ENCODE data around the gene HDAC5. TPM values are rescaled to one million over a fixed set of nuclear protein-coding genes. Genes with fewer than 3 reads are reported as not detected.

The HDAC5 gene
- 35.6 TPM for total RNA-seq
- polyA plus RNA-seq (ENCODE audit: insufficient read depth, low read depth, low replicate concordance) = 25.3 TPM
- long read RNA-seq, donor 1, full-length matches to known transcripts = 2 of 2 reads
- long read RNA-seq, donor 1, partial matches to known transcripts = 0 of 2 reads
- long read RNA-seq, donor 1, other reads (novel, unspliced or antisense) = 0 of 2 reads
- long read RNA-seq, donor 2, full-length matches to known transcripts = 1 of 6 reads
- long read RNA-seq, donor 2, partial matches to known transcripts = 5 of 6 reads
- long read RNA-seq, donor 2, other reads (novel, unspliced or antisense) = 0 of 6 reads
- long read RNA-seq, donor 3, partial matches to known transcripts = 0 of 1 reads
- long read RNA-seq, donor 3, other reads (novel, unspliced or antisense) = 0 of 1 reads
- long read RNA-seq, donor 4, full-length matches to known transcripts = 4 of 10 reads
- long read RNA-seq, donor 4, partial matches to known transcripts = 6 of 10 reads
- long read RNA-seq, donor 4, other reads (novel, unspliced or antisense) = 0 of 10 reads
- long read RNA-seq, donor 5 = 0 reads
- long read RNA-seq, donor 6 = 0 reads
- long read RNA-seq, donor 7, full-length matches to known transcripts = 17 of 104 reads
- long read RNA-seq, donor 7, partial matches to known transcripts = 62 of 104 reads
- long read RNA-seq, donor 7, other reads (novel, unspliced or antisense) = 25 of 104 reads
- long read RNA-seq, donor 8, partial matches to known transcripts = 0 of 1 reads
- long read RNA-seq, donor 8, other reads (novel, unspliced or antisense) = 0 of 1 reads
- long read RNA-seq, donor 9 = 0 reads
- long read RNA-seq, donor 10, full-length matches to known transcripts = 4 of 10 reads
- long read RNA-seq, donor 10, partial matches to known transcripts = 6 of 10 reads
- long read RNA-seq, donor 10, other reads (novel, unspliced or antisense) = 0 of 10 reads

GRCh38 chr17:44123356-44124117, at the start of gene HDAC5:
HDAC5 (minus strand) TSS chr17:44123641; CDS start chr17:44117515, 6,126 bp downstream.
- intact Hi-C loops (cut with DNase I) = no loop called here
- Histone ChIP-seq H3K9me3 (ENCODE audit: control insufficient read depth in 2 of 3, insufficient read depth in 1 of 3, low read length in 3 of 3) (no peaks in the 10 kb centered on the region), H3K27ac (ENCODE audit: low read depth in 2 of 2, low read length in 2 of 2) (peak within 1 kb of the TSS; percentile 88 to 94), H3K4me1 (ENCODE audit: control insufficient read depth in 2 of 3, insufficient read depth in 2 of 3, low read depth in 1 of 3, low read length in 3 of 3) (peaks cover 0 to 26% (median 12%) of the 10 kb centered on the region in 3 donors), H3K36me3 (ENCODE audit: control insufficient read depth in 2 of 3, insufficient read depth in 3 of 3, low read length in 3 of 3) (no peaks in the 10 kb centered on the region), H3K9ac (ENCODE audit: low read length in 3 of 3) (peak within 1 kb of the TSS; percentile 74 to 91 (median 82)), H3K4me3 (ENCODE audit: low read length in 3 of 3) (peak within 1 kb of the TSS; percentile 89 to 93 (median 93)), H3K27me3 (ENCODE audit: control insufficient read depth, insufficient read depth, low read length) (no peaks in the 10 kb centered on the region)
- FAIRE-seq (no peak), DNase-seq (peak; percentile 97 to 99 (median 98))
- TF ChIP-seq CTCF (IDR thresholded peaks at IDR 0.05; ENCODE audit: borderline replicate concordance, extremely low read depth, insufficient read depth) = peak; percentile 53

GRCh38 chr17:44171931-44172455, 48.6 kb upstream of the HDAC5 start:
- intact Hi-C loops (cut with DNase I) = no loop called here
- no peak for FAIRE-seq

More at GRCh38 chr17:44171931-44172455, 48.6 kb upstream of the HDAC5 start:
- no peak overlapping the region for H3K4me3 ChIP-seq (ENCODE audit: low read length in 3 of 3)
- no peak for TF ChIP-seq CTCF (IDR thresholded peaks at IDR 0.05; ENCODE audit: borderline replicate concordance, extremely low read depth, insufficient read depth)
- no peaks in the 10 kb centered on the region for H3K9me3 ChIP-seq (ENCODE audit: control insufficient read depth in 2 of 3, insufficient read depth in 1 of 3, low read length in 3 of 3)
- no peaks in the 10 kb centered on the region for H3K27me3 ChIP-seq (ENCODE audit: control insufficient read depth, insufficient read depth, low read length)
- no peak overlapping the region for H3K27ac ChIP-seq (ENCODE audit: low read depth in 2 of 2, low read length in 2 of 2)
- peak in 2 of 5 donors; percentile 28 to 39 for DNase-seq
- no peaks in the 10 kb centered on the region for H3K36me3 ChIP-seq (ENCODE audit: control insufficient read depth in 2 of 3, insufficient read depth in 3 of 3, low read length in 3 of 3)
- peak overlapping the region in 1 of 3 donors; percentile 22 for H3K9ac ChIP-seq (ENCODE audit: low read length in 3 of 3)
- peaks cover 0 to 7% (median 0%) of the 10 kb centered on the region in 3 donors for H3K4me1 ChIP-seq (ENCODE audit: control insufficient read depth in 2 of 3, insufficient read depth in 2 of 3, low read depth in 1 of 3, low read length in 3 of 3)

Measured in kidney (tissue), 22 donors.